PC-9 (cell line): ENCODE measurements around the gene PHF3.

Source experiments
- EZH2 ChIP-seq: fragments of 200-600 bp; sonication (generic); IDR thresholded peaks from 2 replicates; pipeline ENCODE4 v1.8.0; 2017; ENCODE audit warnings: antibody characterized with exemption, low read depth
- TF ChIP-seq, protein P1 (sequence below): fragments of 200-600 bp; sonication (generic); conservative IDR thresholded peaks from 2 replicates; pipeline ENCODE4 v1.6.1; 2017; ENCODE audit warnings: mixed run types, antibody characterized with exemption, mild to moderate bottlenecking, moderate library complexity

DNA sequence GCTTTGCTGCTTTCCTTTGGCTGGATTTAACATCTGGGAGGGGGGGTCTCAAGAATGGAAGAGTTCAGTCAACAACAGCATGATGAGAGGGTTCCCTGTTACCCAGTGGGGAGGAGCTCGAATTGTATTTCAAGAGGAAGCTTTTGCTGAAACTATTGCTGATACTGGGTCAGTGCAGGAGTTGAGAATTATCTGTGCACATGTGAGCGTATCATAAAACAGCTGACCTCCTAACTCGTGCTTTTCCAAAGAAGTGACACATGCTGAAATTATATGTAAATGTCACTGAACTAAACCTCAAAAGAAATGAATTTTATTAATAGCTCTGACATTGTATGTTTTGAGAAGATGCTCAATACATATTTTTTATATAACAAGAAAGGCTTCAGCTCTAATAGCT is 96.3 kb downstream of the PHF3 start:
- TF ChIP-seq, protein P1, sequence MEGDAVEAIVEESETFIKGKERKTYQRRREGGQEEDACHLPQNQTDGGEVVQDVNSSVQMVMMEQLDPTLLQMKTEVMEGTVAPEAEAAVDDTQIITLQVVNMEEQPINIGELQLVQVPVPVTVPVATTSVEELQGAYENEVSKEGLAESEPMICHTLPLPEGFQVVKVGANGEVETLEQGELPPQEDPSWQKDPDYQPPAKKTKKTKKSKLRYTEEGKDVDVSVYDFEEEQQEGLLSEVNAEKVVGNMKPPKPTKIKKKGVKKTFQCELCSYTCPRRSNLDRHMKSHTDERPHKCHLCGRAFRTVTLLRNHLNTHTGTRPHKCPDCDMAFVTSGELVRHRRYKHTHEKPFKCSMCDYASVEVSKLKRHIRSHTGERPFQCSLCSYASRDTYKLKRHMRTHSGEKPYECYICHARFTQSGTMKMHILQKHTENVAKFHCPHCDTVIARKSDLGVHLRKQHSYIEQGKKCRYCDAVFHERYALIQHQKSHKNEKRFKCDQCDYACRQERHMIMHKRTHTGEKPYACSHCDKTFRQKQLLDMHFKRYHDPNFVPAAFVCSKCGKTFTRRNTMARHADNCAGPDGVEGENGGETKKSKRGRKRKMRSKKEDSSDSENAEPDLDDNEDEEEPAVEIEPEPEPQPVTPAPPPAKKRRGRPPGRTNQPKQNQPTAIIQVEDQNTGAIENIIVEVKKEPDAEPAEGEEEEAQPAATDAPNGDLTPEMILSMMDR, result no peak
- TF ChIP-seq EZH2, result no peak
